HG02798 (cell line): ENCODE measurements around the gene SORBS2.

Experiments
- ATAC-seq: cut with Tn5 transposase; IDR thresholded peaks from one replicate; pipeline ENCODE4 v1.9.1; 2021; ENCODE audit warnings: mild to moderate bottlenecking; ENCODE audit not compliant: unreplicated experiment, poor library complexity

Gene SORBS2

DNA sequence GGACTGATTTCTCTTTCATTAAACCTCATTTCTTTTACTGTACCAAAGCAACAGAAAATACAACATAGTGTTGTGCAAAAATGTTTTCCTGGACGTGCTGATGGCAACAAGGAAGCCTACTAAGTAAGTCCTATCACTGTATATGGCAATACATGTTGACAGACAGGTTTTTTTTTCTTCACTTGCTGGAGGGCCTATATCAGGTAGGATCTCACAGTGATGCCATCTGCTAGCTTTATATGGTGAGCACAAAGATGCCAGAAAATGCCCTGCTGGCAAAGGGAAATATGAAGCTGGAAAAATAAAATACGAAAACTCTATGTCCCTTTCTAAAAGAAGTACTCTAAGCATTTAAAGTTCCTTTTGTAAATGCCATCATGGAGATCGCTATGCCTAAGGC, 157.7 kb downstream of the SORBS2 start:
- no peak for ATAC-seq

DNA sequence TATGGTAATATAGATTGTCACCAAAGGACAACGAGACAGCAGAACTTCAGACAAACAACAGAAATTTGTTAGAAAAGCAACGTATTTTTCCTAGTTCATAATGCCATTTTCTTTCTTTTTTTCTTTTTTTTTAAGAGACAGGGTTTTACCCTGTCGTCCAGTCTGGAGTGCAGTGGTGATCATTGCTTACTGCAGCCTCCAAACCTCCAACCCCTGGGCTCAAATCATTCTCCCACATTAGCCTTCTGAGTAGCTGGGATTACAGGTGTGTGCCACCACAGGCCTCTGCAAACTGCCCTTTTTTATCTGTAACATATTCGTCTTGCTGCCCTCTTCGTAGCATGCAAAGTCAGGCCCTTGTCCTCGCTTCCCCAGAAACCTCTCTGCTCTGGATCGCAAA, 160.1 kb downstream of the SORBS2 start:
- no peak for ATAC-seq

DNA sequence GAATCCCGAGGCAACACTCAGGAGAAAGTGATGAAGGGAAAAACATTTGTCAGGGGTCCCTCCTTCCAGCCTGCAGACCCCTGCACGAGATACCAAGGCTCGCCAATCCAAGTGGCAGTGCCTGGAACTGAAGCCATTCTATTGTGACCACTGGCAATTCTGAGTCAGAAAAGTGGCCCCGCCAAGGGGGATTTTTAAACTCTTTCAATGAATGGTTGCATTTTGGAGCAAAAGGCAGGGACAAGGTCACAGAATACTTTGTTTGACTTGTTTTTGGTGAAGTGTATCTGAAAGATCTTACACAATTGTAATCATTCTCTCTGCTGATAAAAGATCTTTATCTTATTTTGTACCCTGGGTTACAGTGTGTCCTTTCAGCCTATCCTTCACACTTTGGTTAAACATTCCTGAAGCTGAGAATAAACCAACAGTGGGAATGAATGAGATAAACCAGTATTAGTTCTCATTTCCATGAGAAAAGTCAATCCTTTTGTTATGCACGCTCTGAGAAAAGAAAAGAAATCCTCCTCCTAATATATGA, 160.8 kb downstream of the SORBS2 start:
- ATAC-seq = no peak

DNA sequence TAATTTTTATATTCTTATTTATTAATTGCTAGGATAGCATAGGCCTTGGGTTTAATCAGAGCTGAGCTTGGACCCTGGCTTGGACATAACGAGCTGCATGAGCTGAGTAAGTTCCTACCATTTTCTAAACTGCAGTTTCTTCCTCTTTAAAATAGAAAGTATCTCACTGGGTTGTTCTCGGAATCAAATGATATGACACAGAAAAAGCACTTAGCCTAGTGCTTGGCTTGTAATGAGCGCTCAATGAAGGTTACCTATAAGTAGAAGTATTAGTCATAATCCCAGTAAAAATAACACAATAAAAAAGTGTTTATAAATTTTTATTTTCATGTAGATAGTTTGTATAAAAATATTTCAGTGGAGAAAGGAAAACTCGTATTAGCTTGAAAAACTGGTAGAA, 163.4 kb downstream of the SORBS2 start:
- ATAC-seq = no peak

DNA sequence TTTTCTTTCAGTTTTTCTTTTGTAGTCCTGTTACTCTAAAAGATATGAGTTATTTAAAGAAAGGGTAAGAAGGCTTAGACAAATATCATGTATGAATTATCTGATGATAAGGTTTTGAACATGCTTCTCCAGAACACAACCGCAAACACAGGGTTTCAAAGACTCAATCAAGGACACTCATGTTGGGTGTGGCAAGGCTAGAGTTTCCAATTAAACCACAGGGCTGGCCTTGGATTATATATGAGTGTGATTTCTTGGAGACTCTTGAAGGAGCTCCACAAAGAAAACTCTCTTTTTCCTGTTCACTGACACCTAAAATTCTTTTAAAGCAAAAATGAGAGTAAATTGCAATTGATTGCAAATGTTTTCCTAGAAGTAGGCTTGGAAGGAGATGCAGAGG, 166.6 kb downstream of the SORBS2 start:
- no peak for ATAC-seq

DNA sequence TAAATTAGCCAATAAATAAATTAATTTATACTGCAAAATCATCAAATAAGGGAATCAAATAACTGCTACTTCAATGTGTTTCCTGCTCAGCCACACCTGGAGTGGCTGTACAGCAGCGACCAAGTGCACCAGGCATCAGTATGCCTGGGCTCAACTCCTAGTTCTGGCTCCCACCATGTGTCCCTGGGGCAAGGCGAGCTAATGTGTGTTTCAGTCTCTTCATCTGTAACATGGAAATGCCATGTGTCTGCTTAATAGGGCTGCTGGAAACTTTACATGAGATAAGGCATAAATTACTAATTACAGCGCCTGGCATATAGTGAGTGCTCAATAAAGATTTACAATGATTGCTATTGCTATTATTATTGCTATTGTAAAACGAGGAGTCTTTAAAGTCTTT, 167.6 kb downstream of the SORBS2 start:
- no peak for ATAC-seq

DNA sequence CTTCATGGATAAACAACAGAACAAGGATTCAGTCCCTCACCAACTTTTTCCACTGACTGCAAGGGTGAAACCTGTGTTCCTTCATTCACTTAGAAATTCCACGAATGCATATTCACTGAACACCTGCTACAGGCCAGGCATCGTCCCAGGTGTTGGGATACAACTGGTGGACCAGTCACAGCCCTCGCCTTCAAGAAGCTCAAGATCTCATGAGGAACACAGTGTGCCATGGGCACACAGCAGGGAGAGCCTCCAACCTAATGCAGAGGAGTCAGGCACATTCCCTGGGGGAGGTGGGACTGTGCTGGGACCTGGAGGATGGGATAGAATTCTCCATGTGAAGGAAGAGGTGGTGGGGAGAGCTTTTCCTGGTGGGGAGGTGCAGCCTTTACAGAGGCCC, 169.1 kb downstream of the SORBS2 start:
- ATAC-seq = no peak

DNA sequence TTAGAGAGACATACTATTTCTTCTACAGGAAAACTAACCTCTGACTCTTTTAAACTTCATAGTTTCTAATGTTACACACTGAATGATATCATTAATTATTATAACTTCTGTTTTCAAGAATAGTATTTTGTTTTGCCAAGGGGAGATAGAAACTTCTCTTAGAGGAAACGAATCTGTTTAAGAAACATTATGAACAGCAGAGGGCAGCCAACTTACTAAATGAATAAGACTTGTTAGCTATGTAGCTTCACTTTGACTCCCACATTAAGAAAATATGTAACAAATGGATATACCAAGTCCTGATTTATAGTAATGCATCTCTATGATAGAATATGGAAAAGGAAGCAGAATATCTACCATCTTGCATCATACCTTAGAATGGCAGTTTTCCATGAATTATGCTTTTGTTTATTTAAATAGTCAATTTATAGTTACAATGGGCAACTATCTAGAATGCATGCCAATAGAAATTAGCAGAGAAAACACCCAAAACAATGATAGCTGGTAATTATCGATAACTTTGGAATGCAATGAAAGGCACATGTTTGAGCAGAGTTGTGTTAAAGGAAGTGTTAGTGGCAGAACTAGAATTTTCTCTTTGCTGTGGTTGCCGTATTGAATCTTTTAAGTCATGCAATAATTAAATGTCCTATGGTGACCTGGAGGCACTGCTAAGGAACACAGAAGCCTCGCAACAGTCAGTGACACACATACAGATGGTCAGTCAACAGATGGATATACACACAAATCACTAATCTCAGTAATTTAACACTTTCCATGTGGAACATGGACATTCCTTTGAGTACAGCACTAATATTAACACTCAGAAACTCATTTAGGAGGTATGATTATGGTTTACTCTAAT, 171.0 kb downstream of the SORBS2 start:
- ATAC-seq = no peak

DNA sequence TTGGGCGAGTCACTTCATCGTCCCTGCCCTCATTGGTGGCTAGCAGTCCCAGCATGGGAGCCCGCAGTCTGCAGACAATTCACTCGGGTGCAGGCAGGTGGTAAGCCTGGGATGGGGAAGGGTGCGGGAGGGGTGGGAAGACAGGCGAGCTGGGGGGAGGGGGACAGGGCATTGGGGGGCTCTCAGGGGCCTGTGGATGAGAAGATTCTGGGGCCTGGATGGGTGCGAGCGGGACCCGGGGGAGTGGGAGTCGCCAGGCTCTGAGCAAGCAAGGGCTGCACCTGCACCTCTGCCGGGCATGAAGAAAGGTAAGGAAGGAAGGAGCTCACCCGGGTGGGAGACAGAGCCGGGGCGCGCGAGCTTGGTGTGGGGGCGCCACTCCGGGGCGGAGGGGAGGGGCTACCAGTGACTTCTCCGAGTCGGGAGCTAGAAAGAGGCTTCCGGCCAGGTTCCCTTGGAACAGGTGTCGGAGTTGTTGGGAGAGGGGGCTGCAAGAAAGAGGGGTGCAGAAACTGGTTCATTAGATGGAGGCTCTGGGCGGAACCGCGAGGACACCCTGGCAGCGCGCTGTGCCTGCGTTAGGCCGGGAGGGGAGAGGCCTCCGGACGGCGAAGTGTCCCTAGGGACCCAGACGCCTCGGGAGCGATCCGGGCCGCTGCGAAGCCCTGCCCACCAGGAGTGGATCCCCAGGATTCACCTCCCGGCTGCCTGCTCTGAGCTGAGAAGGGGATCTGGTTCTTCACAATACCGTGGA, 173.3 kb downstream of the SORBS2 start:
- ATAC-seq = no peak

DNA sequence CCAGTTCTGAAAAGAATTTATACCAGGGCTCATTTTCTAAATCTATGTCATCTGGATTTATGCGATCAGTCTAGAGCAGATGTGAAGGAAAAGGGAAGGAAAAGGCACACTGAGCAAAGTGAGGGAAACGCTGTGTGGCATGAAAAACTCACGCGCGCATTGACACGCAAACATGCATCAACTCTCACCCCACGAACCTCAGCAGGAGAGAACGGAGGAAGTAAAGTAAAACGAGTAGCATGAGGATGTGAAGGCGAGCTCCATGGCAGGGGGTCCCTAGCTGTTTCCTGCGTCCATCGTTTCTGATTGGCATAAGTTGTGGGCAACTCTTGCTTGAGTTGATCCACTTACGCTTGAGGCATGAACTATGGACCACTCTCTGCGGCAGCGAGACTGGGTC, 173.9 kb downstream of the SORBS2 start:
- ATAC-seq = no peak

DNA sequence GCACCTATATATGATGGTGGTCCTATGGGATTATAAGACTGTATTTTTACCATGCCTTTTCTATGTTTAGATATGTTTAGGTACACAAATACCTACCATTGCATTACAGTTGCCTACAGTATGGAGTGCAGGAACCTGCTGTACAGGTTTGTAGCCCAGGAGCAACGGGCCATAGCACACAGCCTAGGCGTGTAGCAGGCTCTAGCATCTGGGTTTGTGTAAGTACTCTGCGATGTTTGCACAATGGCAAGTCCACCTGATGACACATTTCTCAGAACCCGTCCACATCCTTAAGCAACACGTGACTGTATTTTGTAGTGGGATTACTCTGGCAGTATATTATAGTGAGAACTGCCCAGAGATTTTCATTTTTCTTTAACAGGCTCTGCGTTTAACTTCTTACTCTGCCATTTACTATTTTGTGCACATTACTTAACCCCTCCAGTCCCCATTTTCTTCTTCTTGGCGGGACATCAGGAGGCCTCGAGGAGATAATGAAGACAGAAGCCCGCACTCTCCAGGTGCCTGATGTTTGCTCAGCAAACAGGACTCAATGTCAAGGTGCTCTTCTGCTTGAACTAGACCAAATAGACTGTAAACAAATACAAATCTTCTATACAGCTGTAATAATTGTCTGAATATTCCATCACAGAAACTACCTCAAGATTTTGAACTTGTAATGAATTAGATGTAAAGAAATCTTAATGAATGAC, 174.7 kb downstream of the SORBS2 start:
- ATAC-seq = no peak

DNA sequence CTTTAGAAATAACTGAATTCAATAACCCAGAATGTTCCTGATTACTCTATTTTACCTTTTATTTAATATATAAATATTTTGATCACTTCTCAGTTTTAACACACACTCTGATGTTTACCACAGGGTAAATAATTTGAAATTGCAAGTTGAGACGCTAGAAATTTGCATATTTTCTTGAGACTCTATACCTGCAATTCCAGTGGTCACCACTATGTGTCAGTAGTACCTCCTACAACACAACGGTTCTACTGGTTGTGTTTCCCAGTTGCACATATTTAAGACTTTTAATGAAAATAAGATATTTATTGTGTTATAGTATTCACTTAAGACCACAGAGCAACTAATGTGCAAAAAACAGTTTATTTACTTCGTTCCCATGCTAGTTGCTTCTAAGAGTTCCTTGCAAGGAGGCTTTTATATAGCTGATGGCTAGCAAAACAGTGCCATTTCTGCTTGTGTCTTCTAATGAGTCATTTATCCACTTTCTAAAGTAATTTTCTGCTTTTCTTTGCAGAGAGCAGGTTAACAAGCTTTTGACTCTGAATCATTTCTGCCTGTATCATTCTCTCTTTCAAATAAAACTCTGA, 177.8 kb downstream of the SORBS2 start:
- no peak for ATAC-seq

DNA sequence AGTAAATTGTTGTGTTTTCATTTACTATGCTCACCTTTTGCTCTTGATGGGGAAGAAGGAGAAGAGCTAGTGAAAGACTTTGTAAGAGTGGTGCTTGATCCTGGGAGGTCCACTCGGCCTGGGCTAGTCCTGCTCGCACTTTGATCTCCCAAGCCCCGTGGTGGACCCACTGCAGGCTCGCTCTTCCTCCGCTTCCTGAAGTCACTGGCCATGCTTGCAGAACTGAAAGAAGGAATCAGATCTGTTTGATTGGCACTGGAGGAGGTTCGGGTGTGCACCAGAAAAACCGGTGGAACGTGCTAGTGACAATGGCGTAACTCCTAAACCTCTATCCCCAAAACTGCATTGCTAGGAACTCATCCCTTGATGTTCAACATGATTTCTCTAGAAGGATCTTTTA, 185.2 kb downstream of the SORBS2 start:
- no peak for ATAC-seq

DNA sequence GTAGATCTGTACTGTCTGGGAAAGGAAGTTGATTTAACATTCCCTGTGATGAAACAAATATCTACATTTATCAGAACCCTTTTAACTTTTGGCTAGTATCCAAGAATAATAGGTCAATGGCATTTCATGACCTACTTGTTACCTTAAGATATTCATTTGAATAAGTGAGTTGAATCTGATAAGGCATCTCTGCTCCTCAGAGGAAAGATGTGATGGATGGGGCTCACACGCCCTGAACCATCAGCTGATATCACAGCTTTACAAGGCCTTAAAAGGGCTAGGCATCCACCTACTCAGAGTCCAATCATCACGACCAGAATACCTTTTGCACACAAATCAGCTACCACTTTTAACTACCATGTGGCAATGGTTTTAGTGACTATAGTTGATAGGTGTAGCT, 186.5 kb downstream of the SORBS2 start:
- no peak for ATAC-seq

DNA sequence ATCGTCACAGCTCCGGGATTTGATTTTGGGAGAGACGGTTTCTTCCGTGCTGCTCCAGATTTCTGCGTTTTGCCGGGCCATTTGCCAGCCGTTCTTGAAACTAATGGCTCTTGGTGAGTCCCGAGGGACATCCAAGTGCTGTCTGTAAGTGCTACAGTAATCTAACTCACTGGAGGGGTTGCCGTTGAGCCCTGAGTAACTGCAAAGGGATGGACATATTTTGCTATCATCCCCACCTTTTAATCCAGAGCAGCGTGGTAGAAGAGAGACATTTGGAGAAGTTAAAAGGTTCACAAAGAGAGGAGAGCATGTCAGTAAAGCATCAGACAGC, 187.8 kb downstream of the SORBS2 start:
- ATAC-seq = no peak

DNA sequence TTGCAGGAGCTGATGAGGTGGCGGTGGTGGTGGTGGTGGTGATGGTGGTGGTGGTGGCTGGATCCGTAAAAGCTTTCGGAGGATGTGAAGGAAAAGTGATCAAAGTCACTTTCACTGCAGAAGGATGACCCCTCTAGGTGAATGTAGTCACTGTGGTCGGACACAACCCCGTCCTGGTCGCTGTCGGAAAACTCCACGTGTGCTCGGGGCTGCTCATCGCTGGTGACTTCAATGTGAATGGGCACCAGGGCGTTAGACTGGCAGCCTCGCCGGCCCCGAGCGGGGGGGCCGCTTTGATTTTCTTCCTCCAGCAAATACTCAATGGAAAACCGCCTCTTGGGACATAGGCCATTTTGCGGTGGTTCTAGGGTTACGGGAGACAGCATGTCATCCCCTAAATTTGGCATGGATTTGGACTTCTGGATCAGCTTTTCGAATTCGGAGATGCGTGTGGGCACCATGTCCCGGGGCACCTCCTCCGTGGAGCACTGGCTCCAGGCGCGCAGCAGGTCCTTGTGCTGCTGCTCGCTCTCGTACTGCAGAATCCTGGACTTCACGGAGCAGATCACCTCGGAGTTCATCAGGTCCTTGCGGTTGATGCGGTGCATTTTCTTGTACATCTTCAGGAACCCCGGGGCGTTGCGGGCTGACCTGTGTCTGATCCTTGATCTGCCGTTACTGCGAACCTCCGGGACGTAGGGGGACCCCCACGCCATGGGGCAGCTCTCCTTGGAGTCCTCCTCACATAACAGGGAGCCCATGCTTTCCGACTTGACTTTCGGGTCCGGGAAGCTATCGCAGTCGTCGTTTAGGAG, 188.3 kb downstream of the SORBS2 start:
- no peak for ATAC-seq

DNA sequence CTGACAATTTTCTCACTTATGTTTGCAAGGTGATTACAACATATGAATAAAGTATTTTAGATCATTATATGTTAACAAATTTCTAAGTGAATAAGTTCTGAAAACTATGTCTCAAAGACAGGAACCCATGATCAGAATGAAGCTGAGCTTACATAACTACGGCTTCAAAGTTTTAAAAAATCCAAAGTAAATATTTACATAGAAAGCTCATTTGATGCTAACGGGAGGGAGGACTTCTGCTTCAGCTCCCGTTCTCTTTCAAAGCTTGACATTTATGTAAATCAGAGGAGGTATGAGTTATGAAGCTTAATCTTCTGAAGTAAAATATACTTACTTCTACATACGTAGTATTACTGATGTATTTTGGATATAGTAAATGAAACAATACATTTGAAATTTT, 203.8 kb downstream of the SORBS2 start:
- no peak for ATAC-seq

DNA sequence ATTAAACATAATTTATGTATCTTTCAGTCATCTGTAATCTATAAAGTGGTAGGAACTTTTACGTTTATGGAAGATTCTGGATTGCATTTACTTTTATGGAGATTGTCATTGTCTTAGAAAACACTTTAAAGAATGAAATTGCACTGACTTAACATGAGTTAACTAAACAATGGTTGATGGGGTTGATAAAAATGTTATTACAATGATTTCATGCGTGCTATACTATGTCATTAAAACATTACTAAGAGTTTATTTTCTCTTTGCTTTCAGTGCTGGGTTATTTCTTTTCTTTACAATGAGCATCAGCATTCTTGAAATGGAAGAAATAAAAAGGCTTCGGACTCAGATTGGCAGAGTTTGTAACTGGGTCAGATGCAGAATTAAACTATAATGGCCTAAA, 209.6 kb downstream of the SORBS2 start:
- no peak for ATAC-seq

DNA sequence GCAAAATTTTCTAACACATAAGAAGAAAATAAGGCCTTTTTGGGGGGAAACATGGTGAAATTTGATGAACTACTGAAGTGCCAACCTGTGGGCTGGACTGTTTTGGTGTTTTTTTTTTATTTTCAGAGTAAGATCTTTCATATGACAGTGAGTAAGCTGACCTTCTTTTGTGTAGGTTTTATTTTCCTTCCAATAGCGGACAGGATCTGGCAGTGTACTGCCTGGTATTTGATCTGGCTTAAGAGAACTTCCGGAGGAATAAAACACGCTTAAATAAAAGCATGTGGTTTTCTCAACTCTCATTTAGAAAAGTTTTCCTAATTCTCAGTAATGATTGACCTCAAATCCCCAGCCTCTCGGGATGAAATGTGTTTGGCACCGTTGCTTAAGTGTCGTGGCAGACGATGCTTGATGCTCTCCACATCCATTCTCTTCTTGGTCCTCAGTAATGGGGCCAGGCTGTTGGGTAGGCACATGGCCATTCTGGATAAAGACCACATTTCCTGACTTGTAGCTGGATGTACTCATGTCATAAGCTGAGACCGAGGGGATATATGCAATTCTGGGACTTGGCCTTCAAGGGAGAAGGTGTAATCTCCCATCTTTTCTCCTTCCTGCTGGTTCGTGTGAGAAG, 211.1 kb downstream of the SORBS2 start:
- no peak for ATAC-seq
